ENCODE measurements around the gene NUDCD2. TPM values are rescaled to one million over a fixed set of nuclear protein-coding genes. Genes with fewer than 3 reads are reported as not detected.

NUDCD2 gene
- total RNA-seq, 1 experiment from 2014 or later = 56.8 TPM

GRCh38 chr5:163448491-163448890 is 11.4 kb downstream of the NUDCD2 start:
- Histone ChIP-seq H3K9ac (ENCODE audit: low read length) (no peak overlapping the region), H3K27me3 (ENCODE audit: insufficient read depth, low read length) (no peaks in the 10 kb centered on the region), H3K4me3 (replicated peaks in 1 of 2; ENCODE audit: low read depth in 1 of 2, low read length in 2 of 2) (no peak overlapping the region), H2AFZ (ENCODE audit: low read depth, low read length, poor library complexity, severe bottlenecking) (no peak overlapping the region), H3K4me2 (ENCODE audit: low read length) (no peak overlapping the region), H4K20me1 (ENCODE audit: insufficient read depth) (no peaks in the 10 kb centered on the region), H3K9me3 (ENCODE audit: control insufficient read depth in 1 of 2, insufficient read depth in 1 of 2, low read depth in 1 of 2, low read length in 2 of 2) (no peaks in the 10 kb centered on the region), H3K27ac (ENCODE audit: low read depth, low read length) (no peak overlapping the region), H3K4me1 (ENCODE audit: control insufficient read depth in 1 of 2, insufficient read depth in 2 of 2, low read length in 2 of 2) (no peaks in the 10 kb centered on the region), H3K9me2 (ENCODE audit: insufficient read depth) (no peaks in the 10 kb centered on the region), H3K36me3 (ENCODE audit: control insufficient read depth in 1 of 2, insufficient read depth in 2 of 2, low read length in 2 of 2) (peaks cover 21 to 56% of the 10 kb centered on the region in 2 experiments), H3K79me2 (ENCODE audit: insufficient read depth, low read length) (peaks cover 5% of the 10 kb centered on the region; the same call in 1 of the 2 replicates)
- ChIA-PET RAD21 (ENCODE audit: low non-redundant PET in 1 of 2, low total read pairs in 2 of 2, uncharacterized antibody in 2 of 2, unreplicated experiment in 2 of 2) (no interaction called here), CTCF (no interaction called here), POLR2A (interaction anchor here (0.8 to 1.9 kb wide), 3 partner anchors 11 to 12 kb away, joined by 3 to 9 read pairs (median 4); partner anchors contain the start of genes CCNG1, HMMR and NUDCD2)
- intact Hi-C loops (cut with micrococcal nuclease) = no loop called here
- ATAC-seq (no peak), DNase-seq (ENCODE audit: low read depth, low spot score) (no peak)
- TF ChIP-seq POLR2AphosphoS5 (IDR thresholded peaks at IDR 0.05; ENCODE audit: low read depth, low read length) (no peak), CEBPB (IDR thresholded peaks at IDR 0.05; ENCODE audit: low read depth) (no peak), YY1 (IDR thresholded peaks at IDR 0.05; ENCODE audit: extremely low read depth, insufficient replicate concordance, low read depth, low read length) (no peak), EGR1 (IDR thresholded peaks at IDR 0.05; ENCODE audit: low read depth) (no peak), EZH2 (IDR thresholded peaks at IDR 0.05) (no peak), FOSL1 (IDR thresholded peaks at IDR 0.05; ENCODE audit: low read depth) (no peak), JUND (IDR thresholded peaks at IDR 0.05) (no peak), REST (IDR thresholded peaks at IDR 0.05; ENCODE audit: low read depth) (no peak), TCF7L2 (IDR thresholded peaks at IDR 0.05; ENCODE audit: borderline replicate concordance, extremely low read depth, insufficient read depth, insufficient read length) (no peak), EZH2phosphoT487 (IDR thresholded peaks at IDR 0.05; ENCODE audit: borderline replicate concordance) (no peak), RAD21 (IDR thresholded peaks at IDR 0.05; ENCODE audit: low read depth) (no peak), ATF3 (IDR thresholded peaks at IDR 0.05) (no peak), CTCF (IDR thresholded peaks at IDR 0.05 in 2 of 3, conservative IDR thresholded peaks at IDR 0.05 in 1 of 3; ENCODE audit: borderline replicate concordance in 1 of 3, insufficient read depth in 1 of 3, low read depth in 2 of 3, low read length in 2 of 3) (no peak), ZBTB33 (IDR thresholded peaks at IDR 0.05; ENCODE audit: extremely low read depth, insufficient replicate concordance, low read length) (no peak), ELF1 (IDR thresholded peaks at IDR 0.05; ENCODE audit: borderline replicate concordance, low read depth) (no peak), MAX (IDR thresholded peaks at IDR 0.05) (no peak)
- BruUV-seq (replicated peaks) = no TSS peak

All from HCT116 (cell line).